Heart right ventricle (tissue), 16 donors: ENCODE data around the gene TPD52L1. TPM values are rescaled to one million over a fixed set of nuclear protein-coding genes. Genes with fewer than 3 reads are reported as not detected.

Experiments used
- ATAC-seq, 8 donors: fragments of 200-7000 bp; cut with Tn5 transposase; one replicate each; pipeline ENCODE4 v1.9.1; 2020; ENCODE audit warnings: mild to moderate bottlenecking in 8 of 8, moderate library complexity in 8 of 8, moderate number of reproducible peaks in 1 of 8
- DNase-seq, 2 donors: peaks; one replicate each; pipeline ENCODE4 v3.0.0-alpha.2; 2020
- H3K27ac ChIP-seq, 10 donors: fragments of 200-600 bp; sonication (generic) in 2 of 10; one replicate each; pipeline versions ENCODE4 v1.5.0 to v1.8.0; 2020 to 2022; ENCODE audit warnings: mild to moderate bottlenecking in 3 of 10
- H3K27me3 ChIP-seq, 7 donors: fragments of 200-600 bp; one replicate each; pipeline ENCODE4 v1.8.0; 2021 to 2022; ENCODE audit warnings: mild to moderate bottlenecking in 2 of 7
- H3K36me3 ChIP-seq, 9 donors: fragments of 200-600 bp; sonication (generic) in 1 of 9; one replicate each; pipeline versions ENCODE4 v1.5.0 to v1.8.0; 2020 to 2022; ENCODE audit warnings: mild to moderate bottlenecking in 2 of 9
- H3K4me1 ChIP-seq, 9 donors: fragments of 200-600 bp; sonication (generic) in 1 of 9; one replicate each; pipeline versions ENCODE4 v1.5.0 to v1.8.0; 2020 to 2022; ENCODE audit warnings: mild to moderate bottlenecking in 4 of 9
- H3K4me3 ChIP-seq, 10 donors: fragments of 200-600 bp; sonication (generic) in 2 of 10; one replicate each; pipeline versions ENCODE4 v1.5.0 to v1.8.0; 2020 to 2022; ENCODE audit warnings: mild to moderate bottlenecking in 7 of 10, moderate library complexity in 2 of 10
- H3K9me3 ChIP-seq, 11 donors: fragments of 200-600 bp in 10 of 11; sonication (generic) in 2 of 11; one replicate each; pipeline versions ENCODE4 v1.5.0 to v1.8.0; 2013 to 2022; ENCODE audit warnings: mild to moderate bottlenecking in 2 of 11, control low read depth in 1 of 11, moderate library complexity in 1 of 11
- WGBS, 2 donors: extraction: QIAGEN DNeasy Blood & Tissue Kit; methylation state at CpG; one replicate each; pipeline ENCODE4 v1.1.7; 2013; ENCODE audit warnings: inconsistent platforms in 1 of 2; 5-methylcytosine and 5-hydroxymethylcytosine counted together
- intact Hi-C, 10 donors: fragments of 100-400 bp; cut with DNase I; formaldehyde crosslinking; loops; one replicate each; pipeline versions ENCODE4 v1.11.1 to v1.14.2; 2022
- polyA plus RNA-seq, 2 donors: library from polyadenylated mRNA; stranded (reverse); fragments of 200-250 nt; gene quantifications; one replicate each; pipeline ENCODE4 v1.2.3, GENCODE V29; 2013
- total RNA-seq, 10 donors: library from RNA; stranded (reverse); fragmentation: NEBNext Ultra II Directional in 3 of 10; extraction: Animal tissue kit (Norgen Biotek cat#: 25700) in 3 of 10; gene quantifications; one replicate each; pipeline versions ENCODE4 v1.2.1 to v1.2.4, GENCODE V29; 2021 to 2023
- TF ChIP-seq, protein P1 (sequence below), 9 donors: fragments of 200-600 bp; sonication (generic) in 2 of 9; IDR thresholded peaks; one replicate each; pipeline versions ENCODE4 v1.5.0 to v1.8.0; 2021 to 2022; ENCODE audit warnings: antibody characterized with exemption in 9 of 9, mild to moderate bottlenecking in 5 of 9, moderate library complexity in 1 of 9
- donor health status: Arrhythmogenic right ventricular cardiomyopathy.
- donor health status: ischemic (EF 13 %, LVEDD 7.1; RV severe dilation, severe dysfunction).
- donor health status: healthy with polysubstance abuse.
- donor health status: DM: no; HTN: yes; CAD: no.
- donor health status: DM: no; HTN: no; CAD: no.
- donor health status: ischemic (EF 25% LVEDD 6.9; RV normal size, moderate dysfunction).
- donor health status: ischemic (EF 25% LVEDD 5.7; RV mildly dilated, moderate dysfunction).
- donor health status: healthy.
- donor health status: DM: yes; HTN: yes; CAD: no.
- donor health status: Ischemic cardiomyopathy.
- donor health status: ischemic (EF 35%, LVEDD 5.7; RV mildly dilated, moderate dysfunction).
- donor health status: nonischemic (EF 11% LVEDD 7.7; RV severe dilation, severe dysfunction).
- donor health status: DM: yes; HTN: yes; CAD: no.
- donor health status: PGD.
- donor health status: ischemic (EF 29% LVEDD 5.4; RV normal size, mild dysfunction).
- donor health status: nonischemic (EF 23%, LVEDD 6.1; RV moderate dilation, normal function).

Gene TPD52L1
- total and polyA plus RNA-seq, 12 donors = 21.2 to 97.8 (median 54.1) TPM

DNA sequence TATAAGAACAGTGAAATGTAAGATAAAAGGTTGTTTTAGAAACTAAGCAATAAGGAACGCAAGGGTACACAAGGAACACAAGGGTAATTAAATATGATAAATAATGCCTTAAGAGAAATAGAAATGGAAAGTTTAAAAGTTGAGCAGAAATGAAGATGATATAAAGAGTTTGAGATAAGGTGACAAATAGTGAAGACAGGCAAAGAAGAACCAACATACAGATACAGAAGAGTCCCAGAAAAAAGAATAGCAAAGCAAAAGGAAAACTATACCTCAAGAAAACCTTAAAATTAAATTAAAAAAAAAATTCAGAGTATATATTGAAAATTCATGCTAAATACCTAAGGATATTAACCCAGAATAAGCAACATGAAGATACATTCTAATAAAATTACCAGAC is 131.8 kb downstream of the TPD52L1 start:
- DNase-seq (no peak), ATAC-seq (no peak)
- H3K9me3 ChIP-seq = peaks cover 0 to 43% (median 5%) of the 10 kb centered on the region in 11 donors
- intact Hi-C loops = no loop called here
- H3K36me3 ChIP-seq = peaks cover 0 to 72% (median 37%) of the 10 kb centered on the region in 9 donors
- TF ChIP-seq, protein P1, sequence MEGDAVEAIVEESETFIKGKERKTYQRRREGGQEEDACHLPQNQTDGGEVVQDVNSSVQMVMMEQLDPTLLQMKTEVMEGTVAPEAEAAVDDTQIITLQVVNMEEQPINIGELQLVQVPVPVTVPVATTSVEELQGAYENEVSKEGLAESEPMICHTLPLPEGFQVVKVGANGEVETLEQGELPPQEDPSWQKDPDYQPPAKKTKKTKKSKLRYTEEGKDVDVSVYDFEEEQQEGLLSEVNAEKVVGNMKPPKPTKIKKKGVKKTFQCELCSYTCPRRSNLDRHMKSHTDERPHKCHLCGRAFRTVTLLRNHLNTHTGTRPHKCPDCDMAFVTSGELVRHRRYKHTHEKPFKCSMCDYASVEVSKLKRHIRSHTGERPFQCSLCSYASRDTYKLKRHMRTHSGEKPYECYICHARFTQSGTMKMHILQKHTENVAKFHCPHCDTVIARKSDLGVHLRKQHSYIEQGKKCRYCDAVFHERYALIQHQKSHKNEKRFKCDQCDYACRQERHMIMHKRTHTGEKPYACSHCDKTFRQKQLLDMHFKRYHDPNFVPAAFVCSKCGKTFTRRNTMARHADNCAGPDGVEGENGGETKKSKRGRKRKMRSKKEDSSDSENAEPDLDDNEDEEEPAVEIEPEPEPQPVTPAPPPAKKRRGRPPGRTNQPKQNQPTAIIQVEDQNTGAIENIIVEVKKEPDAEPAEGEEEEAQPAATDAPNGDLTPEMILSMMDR (IDR thresholded peaks at IDR 0.05) = no peak
- no peak overlapping the region for H3K27ac ChIP-seq
- 96 to 100% methylated on average over 1 of the region's 1 CpG for WGBS, 2 donors
- no peak overlapping the region for H3K4me3 ChIP-seq
- no peaks in the 10 kb centered on the region for H3K27me3 ChIP-seq
- H3K4me1 ChIP-seq = peaks cover 0 to 5% (median 0%) of the 10 kb centered on the region in 9 donors

DNA sequence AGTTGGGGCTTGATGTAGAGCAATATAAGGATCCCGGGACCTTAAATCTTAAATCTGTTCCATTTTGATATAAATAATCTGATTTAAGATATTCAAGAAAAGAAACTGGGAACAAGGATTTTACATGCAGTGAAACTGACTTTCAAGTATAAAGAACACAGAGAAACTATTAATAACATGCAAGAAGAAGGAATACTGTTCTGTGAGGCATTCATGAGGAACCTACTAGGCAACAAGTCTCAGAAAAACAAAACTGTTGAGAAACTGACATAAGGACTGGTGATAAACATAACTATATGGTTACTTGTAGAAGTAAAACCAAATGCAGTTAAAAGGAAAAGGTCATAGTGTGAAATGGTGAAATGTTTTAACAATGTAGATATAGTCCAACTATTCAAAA is 132.4 kb downstream of the TPD52L1 start:
- H3K36me3 ChIP-seq = peaks cover 0 to 72% (median 31%) of the 10 kb centered on the region in 9 donors
- H3K27me3 ChIP-seq = no peaks in the 10 kb centered on the region
- TF ChIP-seq, protein P1 (IDR thresholded peaks at IDR 0.05) = no peak
- H3K4me1 ChIP-seq = peaks cover 0 to 5% (median 0%) of the 10 kb centered on the region in 9 donors
- 99 to 100% methylated on average over 1 of the region's 1 CpG for WGBS, 2 donors
- H3K9me3 ChIP-seq = peaks cover 0 to 37% (median 5%) of the 10 kb centered on the region in 11 donors
- intact Hi-C loops = no loop called here
- no peak overlapping the region for H3K27ac ChIP-seq
- H3K4me3 ChIP-seq = no peak overlapping the region
- ATAC-seq = no peak
- no peak for DNase-seq

DNA sequence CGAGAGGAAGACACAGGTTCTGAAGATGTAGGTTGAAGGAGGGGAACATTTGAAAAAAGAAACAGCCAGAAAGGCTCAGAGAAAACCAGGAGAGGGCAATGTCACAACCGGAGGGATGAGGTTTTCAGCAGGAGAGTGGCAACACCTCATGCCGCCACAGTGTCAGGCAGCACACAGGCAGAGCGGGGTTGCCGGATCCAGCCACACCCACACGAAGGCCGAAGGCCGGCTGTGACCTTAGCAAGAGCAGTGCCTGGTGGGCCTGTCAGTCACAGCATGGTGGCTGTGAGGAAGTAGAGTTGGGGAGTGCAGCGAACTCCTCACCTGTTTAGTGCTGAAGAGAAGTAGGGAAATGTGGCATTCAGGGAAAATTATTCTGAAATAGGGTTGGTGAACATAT is 134.1 kb downstream of the TPD52L1 start:
- Histone ChIP-seq H3K36me3 (peaks cover 0 to 76% (median 23%) of the 10 kb centered on the region in 9 donors), H3K27ac (no peak overlapping the region), H3K9me3 (peaks cover 0 to 26% (median 5%) of the 10 kb centered on the region in 11 donors), H3K4me1 (peaks cover 0 to 5% (median 0%) of the 10 kb centered on the region in 9 donors), H3K27me3 (no peaks in the 10 kb centered on the region), H3K4me3 (no peak overlapping the region)
- WGBS, 2 donors = 86 to 88% methylated on average over 9 of the region's 9 CpGs
- DNase-seq (no peak), ATAC-seq (no peak)
- TF ChIP-seq, protein P1 (IDR thresholded peaks at IDR 0.05) = no peak
- intact Hi-C loops = no loop called here

DNA sequence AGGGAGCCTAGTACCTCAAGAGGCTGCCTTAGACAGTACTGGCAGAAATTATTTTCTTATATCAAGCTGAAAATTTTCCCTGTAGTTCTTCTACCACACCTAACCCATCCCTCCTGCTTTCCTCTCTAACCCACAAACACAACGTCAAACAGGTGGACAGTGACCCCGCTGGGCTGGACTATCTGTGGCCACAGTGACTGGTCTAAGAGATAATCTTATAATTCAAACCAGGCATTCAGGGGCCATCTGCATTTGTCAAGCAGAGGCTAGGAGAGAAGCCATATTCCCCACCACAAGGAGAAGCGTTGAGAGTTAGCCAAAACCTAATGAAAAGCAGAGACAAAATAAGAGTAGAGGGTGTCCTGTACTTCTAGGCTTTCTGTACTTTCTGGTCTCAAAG is 140.0 kb downstream of the TPD52L1 start:
- Histone ChIP-seq H3K36me3 (peaks cover 0 to 86% (median 14%) of the 10 kb centered on the region in 9 donors), H3K27ac (no peak overlapping the region)

More for the DNA sequence above, 140.0 kb downstream of the TPD52L1 start:
- ATAC-seq (peak in 1 of 8 donors; percentile 24), DNase-seq (no peak)
- no peaks in the 10 kb centered on the region for H3K9me3 ChIP-seq
- TF ChIP-seq, protein P1 (IDR thresholded peaks at IDR 0.05) = no peak
- peaks cover 0 to 58% (median 22%) of the 10 kb centered on the region in 9 donors for H3K4me1 ChIP-seq
- intact Hi-C loops = loop anchor here in 4 of 10 donors (1.0 to 10.0 kb wide), 4 partner anchors 11 to 139 kb away; partner anchors contain the start of gene TPD52L1 (in 1 of the 4)
- no peaks in the 10 kb centered on the region for H3K27me3 ChIP-seq
- WGBS, 2 donors = 80 to 86% methylated on average over 3 of the region's 3 CpGs
- no peak overlapping the region for H3K4me3 ChIP-seq
